Stimulated activated CD8-positive, alpha-beta memory T cell treated with anti-CD3 and anti-CD28 coated beads, Interleukin-12 subunit alpha, Interleukin-12 subunit beta, amount 100 ng/mL, for 24 hours (primary cell): ENCODE data around the gene ATP10B.

ENCODE experiments used
- DNase-seq: peaks from one replicate; pipeline ENCODE4 v3.0.0-alpha.2; 2020; ENCODE audit errors: extremely low read depth

The ATP10B gene

GRCh38 chr5:160692271-160692670 lies 159.7 kb downstream of the ATP10B start:
- DNase-seq, result no peak

GRCh38 chr5:160685695-160686094 lies 166.3 kb downstream of the ATP10B start:
- DNase-seq, result no peak

DNA sequence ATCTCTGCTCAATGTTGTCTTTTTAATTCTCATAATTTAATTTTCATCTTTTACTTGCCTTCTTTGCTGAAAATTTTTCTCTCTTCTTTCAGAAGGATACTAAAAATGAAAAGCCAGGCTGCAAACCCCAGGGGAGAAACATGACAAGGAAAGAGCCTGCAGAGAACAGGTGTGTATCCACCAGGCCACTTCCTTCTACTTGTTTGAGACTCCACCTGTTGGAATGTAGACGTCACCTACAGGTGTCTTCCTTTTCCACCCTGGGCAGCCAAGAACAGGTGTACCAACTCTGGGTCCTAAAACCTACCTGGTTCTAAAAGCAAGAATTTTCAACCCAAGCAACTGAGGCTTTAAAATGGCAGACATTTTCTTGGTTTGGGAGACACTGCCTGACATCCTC lies 166.8 kb downstream of the ATP10B start:
- no peak for DNase-seq

- no peak for DNase-seq
These were observed 172.3 kb downstream of the ATP10B start for GRCh38 chr5:160679567-160680309.

DNA sequence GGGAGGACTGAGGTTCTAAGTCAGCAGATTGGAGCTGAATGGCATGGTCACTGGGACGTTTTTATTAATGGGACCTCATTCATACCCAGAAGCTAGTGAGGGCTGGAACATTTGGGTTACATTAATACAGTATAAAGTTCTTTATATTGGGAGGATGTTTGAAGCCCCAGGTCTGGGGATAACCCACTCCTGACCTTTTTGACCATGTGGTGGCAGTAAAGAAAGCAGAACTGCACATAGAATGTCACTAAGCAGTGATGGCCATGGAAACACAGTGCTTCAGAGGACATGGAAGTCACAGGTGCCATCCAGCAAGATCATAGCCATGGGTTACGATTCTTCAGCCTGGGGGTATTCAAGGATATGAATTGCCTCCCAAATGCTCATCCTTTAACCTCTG lies 176.0 kb downstream of the ATP10B start:
- no peak for DNase-seq

DNA sequence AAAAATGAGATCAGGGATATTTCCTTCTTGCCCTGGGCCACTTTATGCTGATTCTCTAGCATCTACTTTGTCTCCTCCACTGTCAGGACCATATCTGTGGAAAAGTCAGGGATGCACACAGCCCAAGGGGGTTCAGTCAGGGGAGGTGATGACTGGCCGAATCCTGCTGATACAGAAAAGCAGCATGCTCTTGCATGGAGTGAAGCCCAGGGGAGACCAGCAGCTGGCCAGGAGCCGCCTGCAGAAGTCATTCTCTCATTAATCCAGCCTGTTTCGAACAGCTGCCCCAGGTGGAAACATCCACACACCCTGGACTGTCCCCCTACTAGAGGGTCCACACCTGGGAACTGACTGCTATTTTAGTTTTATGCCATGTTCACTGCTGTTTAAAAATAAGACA lies 177.1 kb downstream of the ATP10B start:
- DNase-seq, result no peak

DNA sequence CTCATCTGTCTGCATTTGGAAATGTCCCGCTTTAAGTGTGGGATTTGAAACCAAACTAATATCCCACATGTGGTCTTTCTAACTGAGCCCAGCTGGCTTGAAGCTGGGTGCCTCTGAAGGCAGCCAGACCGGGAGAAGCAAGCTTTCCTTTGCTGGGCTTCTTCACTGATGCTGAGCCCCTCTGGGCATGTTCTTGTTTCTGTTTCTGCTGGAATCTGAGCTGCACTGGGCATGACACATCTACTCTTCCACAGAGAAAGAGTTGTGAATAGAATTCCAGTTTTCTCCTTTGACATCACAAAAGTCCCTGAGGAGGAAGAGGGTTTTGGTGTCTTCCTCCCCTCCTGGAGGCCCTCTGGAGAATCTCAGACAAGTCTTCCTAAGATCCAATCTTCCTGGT lies 179.5 kb downstream of the ATP10B start:
- no peak for DNase-seq

GRCh38 chr5:160668356-160668755 lies 183.7 kb downstream of the ATP10B start:
- DNase-seq, result no peak

- DNase-seq, result no peak
These were observed 184.9 kb downstream of the ATP10B start for GRCh38 chr5:160667160-160667559.

DNA sequence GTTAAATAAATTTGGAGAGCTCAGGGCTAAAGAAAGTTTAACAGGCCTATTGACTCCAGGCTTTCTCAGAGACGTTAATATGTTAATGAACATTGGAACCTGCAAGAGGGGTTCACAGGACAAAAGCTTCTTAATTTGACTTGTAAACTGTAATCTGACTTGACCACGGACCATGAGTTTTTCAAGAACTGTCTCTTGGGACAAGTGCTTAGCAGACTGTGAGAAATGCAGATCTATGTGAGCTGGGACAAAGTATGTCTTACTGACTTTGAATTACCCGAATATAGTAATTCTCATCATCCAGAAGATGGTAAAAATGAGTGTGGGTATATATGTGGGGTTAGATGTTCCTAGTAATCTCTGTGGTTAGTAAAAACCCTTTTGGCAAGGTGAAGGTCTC lies 186.6 kb downstream of the ATP10B start:
- DNase-seq, result no peak

DNA sequence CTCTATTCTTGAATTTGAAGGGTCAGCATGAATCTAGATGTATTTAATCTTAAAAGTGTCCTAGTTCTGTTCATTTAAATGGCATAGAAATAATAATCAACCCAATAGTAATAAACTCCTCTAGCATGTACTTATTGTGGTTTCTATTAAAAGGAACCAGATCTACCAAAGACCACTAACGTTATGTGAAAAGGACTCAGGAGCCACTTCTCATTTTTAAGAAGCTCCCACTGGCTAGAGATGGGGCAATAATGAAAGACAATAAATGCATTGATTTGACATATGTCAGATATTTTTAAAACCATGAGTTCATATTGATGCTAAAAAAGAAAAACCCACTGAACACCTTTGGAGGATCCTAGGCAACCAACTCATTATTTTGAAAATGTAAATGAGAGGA lies 191.9 kb downstream of the ATP10B start:
- DNase-seq, result no peak

DNA sequence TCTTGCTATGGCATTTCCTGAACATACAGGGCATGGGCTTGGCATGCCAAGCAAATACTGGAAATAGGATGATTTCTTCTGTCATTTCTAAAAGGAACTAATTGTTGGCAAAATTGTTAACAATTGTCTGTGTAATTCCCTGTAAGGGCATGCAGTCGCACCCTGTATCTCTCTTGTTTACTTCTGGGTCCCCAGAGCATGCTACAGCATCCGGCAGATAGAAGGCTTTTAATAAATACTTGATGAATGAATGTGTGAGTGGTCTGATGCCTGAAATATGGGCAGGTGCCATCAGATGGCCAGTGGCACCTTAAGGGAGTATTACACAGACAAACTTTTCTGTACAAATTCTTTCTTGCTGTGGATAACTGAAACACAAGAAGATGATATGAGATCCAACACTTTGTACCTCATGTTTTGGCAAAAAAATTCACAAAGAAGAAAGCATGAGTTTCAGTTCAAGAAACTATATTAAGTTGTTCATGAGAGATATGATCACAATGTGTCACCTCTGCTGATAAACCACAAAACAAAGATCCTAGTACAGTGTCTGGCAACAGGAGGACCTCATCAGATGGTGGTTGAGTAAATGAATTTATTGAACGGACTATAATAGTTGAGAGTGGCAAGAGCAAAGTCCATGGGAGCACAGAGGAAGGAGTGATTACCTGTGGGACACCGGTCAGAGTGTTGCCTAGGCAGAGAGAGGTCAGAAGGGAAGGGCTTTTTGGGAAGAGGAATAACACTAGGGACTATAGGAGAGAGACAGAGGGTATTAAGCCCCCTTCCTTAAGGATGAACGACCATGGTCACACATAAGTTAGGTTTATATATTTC lies 194.2 kb downstream of the ATP10B start:
- no peak for DNase-seq

DNA sequence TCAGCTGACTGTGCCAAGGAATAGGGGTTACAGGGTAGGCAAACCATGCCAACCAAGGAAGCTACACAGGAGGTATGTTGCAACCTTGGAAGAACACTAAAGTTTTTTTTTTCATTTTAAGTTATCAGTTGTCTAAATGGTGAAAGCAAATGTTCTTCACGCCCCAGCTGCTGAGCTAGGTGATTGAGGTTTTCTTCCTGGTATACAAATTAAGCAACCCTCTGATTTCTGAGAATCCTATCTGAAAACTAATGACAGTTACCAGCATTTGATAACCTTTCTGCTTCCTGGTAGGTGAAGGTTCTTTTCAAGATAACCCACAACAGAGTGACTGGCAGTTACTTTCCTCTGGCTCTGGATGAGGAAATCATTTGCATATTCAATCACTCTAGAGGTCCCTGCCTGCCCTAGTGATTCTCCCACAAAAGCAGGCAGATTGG lies 194.9 kb downstream of the ATP10B start:
- DNase-seq, result no peak

DNA sequence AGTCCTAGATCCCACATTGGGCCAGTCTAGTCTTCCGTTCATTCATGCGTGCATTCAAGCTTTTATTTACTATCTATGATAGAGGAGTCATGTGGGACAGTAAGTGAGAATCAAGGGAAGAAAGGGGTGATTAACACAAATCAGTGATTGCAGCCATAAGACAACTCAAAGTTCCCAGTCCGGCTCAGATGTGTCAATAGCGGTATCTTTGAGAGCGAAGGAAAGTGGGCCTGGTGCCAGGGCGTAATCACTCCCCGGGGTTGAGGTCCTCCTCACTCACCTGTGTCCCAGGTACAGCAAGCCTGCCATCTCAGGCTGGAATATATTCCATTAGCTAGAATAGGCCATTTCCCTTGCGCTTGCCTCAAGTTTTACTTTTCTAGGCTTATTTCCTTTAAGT lies 196.3 kb downstream of the ATP10B start:
- DNase-seq, result no peak

DNA sequence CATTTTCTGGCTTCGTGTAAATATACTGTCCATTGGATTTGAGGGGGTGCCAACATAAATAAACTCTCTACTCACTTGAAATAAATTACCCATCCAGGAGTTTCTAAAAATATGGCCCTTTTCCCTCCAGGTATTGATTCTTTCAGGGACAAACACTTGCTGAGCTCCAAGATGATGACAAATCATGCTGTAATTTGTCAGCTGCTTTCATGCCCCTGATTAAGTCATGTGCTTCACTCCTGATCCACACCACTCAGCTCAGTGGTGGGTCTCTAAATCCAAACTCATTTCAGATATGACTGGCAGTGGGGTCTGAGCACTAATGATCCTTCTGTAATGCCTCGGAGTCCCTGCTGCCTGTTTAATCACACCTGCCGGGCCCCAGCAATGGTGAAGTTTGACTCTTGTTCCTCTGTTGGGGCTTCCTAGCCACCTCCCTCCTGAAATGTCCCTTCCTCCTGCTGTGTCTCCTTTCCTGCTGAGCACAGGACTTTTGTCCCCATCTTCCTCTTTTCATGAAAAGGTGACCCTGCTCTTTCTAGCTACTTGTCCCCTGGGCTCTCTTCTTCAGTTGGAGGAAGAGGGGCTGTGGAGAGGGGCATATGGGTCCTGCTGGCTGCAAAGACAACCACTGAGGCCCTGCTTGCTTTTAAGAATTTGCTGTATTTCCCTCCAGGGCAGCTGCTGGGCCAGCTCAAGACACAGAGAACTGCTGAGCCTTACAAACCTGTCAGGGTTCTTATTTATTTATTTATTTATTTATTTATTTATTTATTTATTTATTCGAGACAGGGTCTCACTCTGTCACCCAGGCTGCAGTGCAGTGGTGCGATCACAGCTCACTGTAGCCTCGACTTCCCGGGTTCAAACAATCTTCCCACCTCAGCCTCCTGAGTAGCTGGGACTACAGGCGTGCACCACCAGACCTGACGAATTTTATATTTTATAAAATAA lies 200.0 kb downstream of the ATP10B start:
- no peak for DNase-seq

DNA sequence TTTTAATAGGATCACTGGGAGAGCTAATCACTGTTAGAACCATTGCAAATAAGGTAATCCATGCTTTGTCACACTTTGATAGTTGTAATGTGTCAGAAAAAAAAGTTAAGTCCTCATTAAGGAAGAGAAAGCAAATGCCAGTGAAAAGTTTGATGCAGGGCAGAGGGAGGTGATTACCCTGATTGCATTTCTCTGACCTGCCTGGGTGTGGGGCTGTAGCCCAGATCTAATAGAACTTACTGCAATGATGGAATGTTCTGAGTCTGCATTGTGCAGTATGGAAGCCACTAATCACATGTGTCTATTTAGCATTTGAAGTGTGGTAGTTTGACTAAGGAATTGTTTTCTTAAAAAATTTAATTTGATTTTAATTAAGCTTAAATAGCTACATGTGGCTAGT lies 202.7 kb downstream of the ATP10B start:
- no peak for DNase-seq

GRCh38 chr5:160646033-160646432 lies 206.0 kb downstream of the ATP10B start:
- no peak for DNase-seq

DNA sequence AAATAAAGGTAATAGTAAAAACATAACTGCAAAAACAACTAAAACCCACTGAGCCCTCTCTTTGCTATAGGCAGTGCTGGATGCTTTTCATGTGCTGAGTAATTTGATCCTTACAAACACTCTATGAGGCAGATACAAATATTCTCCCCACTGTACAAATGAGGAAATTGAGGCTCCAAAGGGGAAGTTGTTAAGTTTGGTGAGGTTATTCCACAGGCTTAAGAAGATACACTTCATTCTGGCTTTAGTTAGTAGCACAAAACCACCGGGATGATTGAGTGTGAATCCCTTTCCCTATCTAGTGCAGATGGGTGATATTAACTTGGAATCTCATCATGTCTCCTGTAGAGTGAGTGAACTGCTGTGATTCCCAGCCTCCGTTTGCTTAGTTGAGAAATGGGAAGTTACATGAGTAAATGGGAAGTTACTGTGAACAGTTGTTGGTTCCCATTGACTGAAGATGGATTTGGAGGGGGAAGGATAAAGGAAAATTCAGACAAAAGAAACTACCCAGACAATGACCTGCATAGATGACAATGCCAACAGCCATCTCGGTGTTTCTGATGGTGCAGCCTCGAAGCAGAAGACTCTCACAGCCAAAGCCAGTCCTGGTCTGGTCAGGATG lies 208.3 kb downstream of the ATP10B start:
- DNase-seq, result no peak

GRCh38 chr5:160641405-160641804 lies 210.6 kb downstream of the ATP10B start:
- DNase-seq, result no peak

DNA sequence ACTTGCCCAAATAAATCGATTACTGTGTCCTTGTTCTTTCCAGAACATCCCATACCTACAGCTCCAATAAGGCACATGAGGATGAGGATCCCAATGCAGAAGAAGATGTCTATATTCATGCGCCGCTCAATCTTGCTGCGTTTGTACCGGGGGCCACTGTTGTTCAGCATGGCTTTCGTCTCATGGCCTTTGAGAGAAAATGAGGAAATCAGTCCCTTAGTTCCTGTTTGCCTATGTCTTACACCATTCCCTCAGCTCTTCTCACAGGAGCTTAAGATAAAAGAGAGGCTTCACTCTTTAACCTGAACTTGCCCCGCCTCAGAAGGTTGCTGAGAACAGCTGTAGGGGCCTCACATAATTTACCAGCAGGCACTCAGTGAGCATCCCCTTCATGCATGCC lies 211.6 kb downstream of the ATP10B start:
- DNase-seq, result no peak

DNA sequence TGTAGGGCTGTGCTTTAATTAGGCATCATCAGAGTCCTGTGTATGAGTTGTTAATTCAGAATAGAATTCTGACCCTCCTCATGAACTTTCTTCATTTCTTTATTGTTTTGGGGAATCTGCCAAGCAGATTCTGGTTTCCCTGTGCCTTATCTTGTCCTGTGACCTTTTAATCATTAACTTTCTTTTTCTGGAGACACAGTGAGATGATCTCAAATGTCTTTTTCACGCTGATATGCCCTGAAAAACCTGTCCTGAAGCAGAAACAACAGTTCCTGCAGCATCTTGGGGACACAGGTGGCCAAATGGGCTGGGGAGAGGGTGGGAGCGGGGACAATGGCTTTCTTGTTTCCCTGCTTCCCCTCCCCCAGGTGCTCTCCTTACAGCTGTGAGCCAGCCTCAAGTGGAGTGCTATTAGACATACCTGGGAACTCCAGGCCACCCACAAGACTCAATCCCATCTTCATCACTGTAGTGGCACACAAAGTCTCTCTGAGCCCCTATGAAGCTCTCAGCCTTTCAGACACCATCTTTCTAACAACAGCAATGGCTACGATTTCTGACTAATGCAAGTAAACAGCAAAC lies 213.8 kb downstream of the ATP10B start:
- DNase-seq, result no peak
